Liver (tissue), 3 donors: Measurements from ENCODE around the gene RTN1.
"Not testable (repeated sequence)": the region's sequence is repeated elsewhere in the genome, so short reads cannot be mapped to it uniquely, and the experiment has no call there.

Experiments used
- SP1 ChIP-seq: IDR thresholded peaks from 2 replicates; pipeline ENCODE4 v1.6.1; 2018; ENCODE audit warnings: antibody characterized with exemption, mild to moderate bottlenecking
- TF ChIP-seq, protein P1 (sequence below): fragments of 150-350 bp; IDR thresholded peaks from 2 replicates; pipeline ENCODE4 v1.5.1; 2017; ENCODE audit warnings: improper control_type of control experiment, low read depth, low read length; ENCODE audit not compliant: missing input control
- TF ChIP-seq, protein P2 (sequence below): IDR thresholded peaks from 2 replicates; pipeline ENCODE4 v1.6.1; 2016; ENCODE audit warnings: antibody characterized with exemption, mild to moderate bottlenecking
- donor health status: healthy.
- donor health status: healthy.

DNA sequence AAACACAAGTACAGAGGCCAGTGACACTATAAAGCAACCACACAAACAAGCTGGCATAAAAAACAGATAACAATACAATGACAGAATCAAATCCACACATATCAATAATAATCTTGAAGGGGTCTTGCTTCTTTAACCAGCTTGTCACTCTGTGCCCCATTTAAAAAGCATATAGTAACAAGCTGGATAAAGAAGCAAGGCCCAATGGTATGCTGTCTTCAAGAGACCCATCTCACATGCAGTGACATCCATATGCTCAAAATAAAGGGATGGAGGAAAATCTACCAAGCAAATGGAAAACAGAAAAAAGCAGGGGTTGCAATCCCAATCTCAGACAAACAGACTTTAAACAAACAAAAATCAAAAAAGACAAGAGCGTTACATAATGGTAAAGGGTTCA is 223.7 kb downstream of the RTN1 start:
- TF ChIP-seq SP1 = not testable (repeated sequence)
- TF ChIP-seq, protein P1, sequence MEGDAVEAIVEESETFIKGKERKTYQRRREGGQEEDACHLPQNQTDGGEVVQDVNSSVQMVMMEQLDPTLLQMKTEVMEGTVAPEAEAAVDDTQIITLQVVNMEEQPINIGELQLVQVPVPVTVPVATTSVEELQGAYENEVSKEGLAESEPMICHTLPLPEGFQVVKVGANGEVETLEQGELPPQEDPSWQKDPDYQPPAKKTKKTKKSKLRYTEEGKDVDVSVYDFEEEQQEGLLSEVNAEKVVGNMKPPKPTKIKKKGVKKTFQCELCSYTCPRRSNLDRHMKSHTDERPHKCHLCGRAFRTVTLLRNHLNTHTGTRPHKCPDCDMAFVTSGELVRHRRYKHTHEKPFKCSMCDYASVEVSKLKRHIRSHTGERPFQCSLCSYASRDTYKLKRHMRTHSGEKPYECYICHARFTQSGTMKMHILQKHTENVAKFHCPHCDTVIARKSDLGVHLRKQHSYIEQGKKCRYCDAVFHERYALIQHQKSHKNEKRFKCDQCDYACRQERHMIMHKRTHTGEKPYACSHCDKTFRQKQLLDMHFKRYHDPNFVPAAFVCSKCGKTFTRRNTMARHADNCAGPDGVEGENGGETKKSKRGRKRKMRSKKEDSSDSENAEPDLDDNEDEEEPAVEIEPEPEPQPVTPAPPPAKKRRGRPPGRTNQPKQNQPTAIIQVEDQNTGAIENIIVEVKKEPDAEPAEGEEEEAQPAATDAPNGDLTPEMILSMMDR = not testable (repeated sequence)
- TF ChIP-seq, protein P2, sequence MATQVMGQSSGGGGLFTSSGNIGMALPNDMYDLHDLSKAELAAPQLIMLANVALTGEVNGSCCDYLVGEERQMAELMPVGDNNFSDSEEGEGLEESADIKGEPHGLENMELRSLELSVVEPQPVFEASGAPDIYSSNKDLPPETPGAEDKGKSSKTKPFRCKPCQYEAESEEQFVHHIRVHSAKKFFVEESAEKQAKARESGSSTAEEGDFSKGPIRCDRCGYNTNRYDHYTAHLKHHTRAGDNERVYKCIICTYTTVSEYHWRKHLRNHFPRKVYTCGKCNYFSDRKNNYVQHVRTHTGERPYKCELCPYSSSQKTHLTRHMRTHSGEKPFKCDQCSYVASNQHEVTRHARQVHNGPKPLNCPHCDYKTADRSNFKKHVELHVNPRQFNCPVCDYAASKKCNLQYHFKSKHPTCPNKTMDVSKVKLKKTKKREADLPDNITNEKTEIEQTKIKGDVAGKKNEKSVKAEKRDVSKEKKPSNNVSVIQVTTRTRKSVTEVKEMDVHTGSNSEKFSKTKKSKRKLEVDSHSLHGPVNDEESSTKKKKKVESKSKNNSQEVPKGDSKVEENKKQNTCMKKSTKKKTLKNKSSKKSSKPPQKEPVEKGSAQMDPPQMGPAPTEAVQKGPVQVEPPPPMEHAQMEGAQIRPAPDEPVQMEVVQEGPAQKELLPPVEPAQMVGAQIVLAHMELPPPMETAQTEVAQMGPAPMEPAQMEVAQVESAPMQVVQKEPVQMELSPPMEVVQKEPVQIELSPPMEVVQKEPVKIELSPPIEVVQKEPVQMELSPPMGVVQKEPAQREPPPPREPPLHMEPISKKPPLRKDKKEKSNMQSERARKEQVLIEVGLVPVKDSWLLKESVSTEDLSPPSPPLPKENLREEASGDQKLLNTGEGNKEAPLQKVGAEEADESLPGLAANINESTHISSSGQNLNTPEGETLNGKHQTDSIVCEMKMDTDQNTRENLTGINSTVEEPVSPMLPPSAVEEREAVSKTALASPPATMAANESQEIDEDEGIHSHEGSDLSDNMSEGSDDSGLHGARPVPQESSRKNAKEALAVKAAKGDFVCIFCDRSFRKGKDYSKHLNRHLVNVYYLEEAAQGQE = not testable (repeated sequence)
